ENCODE data around the gene AOX1. TPM values are rescaled to one million over a fixed set of nuclear protein-coding genes. Genes with fewer than 3 reads are reported as not detected.

The AOX1 gene
- total RNA-seq, 4 donors from 2014 or later, result 13.8 to 52.6 (median 33.8) TPM

- no peak overlapping the region for H3K4me3 ChIP-seq
- no peak overlapping the region for H3K27ac ChIP-seq
- TF ChIP-seq POLR2A (IDR thresholded peaks at IDR 0.05), result no peak
- no peak for TF ChIP-seq CTCF (IDR thresholded peaks at IDR 0.05)
- H3K27me3 ChIP-seq, result no peaks in the 10 kb centered on the region
- H3K9me3 ChIP-seq, result no peaks in the 10 kb centered on the region
- intact Hi-C loops (cut with DNase I; ENCODE audit: low total_unique reads), result no loop called here
- H3K4me1 ChIP-seq, result no peaks in the 10 kb centered on the region
- DNase-seq, result no peak
- H3K36me3 ChIP-seq, result no peaks in the 10 kb centered on the region
Observed at GRCh38 chr2:200600549-200601225, 14.9 kb downstream of the AOX1 start.

GRCh38 chr2:200602584-200602983, 16.8 kb downstream of the AOX1 start:
- H3K9me3 ChIP-seq, result no peaks in the 10 kb centered on the region
- TF ChIP-seq CTCF (IDR thresholded peaks at IDR 0.05), result no peak
- no peak for TF ChIP-seq POLR2A (IDR thresholded peaks at IDR 0.05)
- intact Hi-C loops (cut with DNase I; ENCODE audit: low total_unique reads), result no loop called here
- DNase-seq, result no peak
- H3K36me3 ChIP-seq, result no peaks in the 10 kb centered on the region
- H3K4me3 ChIP-seq, result no peak overlapping the region
- H3K27ac ChIP-seq, result no peak overlapping the region
- no peaks in the 10 kb centered on the region for H3K27me3 ChIP-seq
- H3K4me1 ChIP-seq, result no peaks in the 10 kb centered on the region

GRCh38 chr2:200603972-200604371, 18.2 kb downstream of the AOX1 start:
- Histone ChIP-seq H3K4me1 (no peaks in the 10 kb centered on the region), H3K27ac (no peak overlapping the region), H3K36me3 (no peaks in the 10 kb centered on the region), H3K27me3 (no peaks in the 10 kb centered on the region), H3K9me3 (no peaks in the 10 kb centered on the region), H3K4me3 (no peak overlapping the region)
- intact Hi-C loops (cut with DNase I; ENCODE audit: low total_unique reads), result no loop called here
- no peak for DNase-seq
- TF ChIP-seq POLR2A (IDR thresholded peaks at IDR 0.05), result no peak
- no peak for TF ChIP-seq CTCF (IDR thresholded peaks at IDR 0.05)

- intact Hi-C loops (cut with DNase I; ENCODE audit: low total_unique reads), result no loop called here
Observed at GRCh38 chr2:200604571-200605255, 18.9 kb downstream of the AOX1 start.

More at GRCh38 chr2:200604571-200605255, 18.9 kb downstream of the AOX1 start:
- Histone ChIP-seq H3K4me3 (no peak overlapping the region), H3K36me3 (no peaks in the 10 kb centered on the region), H3K4me1 (no peaks in the 10 kb centered on the region), H3K27me3 (no peaks in the 10 kb centered on the region), H3K27ac (no peak overlapping the region), H3K9me3 (no peaks in the 10 kb centered on the region)
- DNase-seq, result no peak
- TF ChIP-seq CTCF (IDR thresholded peaks at IDR 0.05), result no peak
- TF ChIP-seq POLR2A (IDR thresholded peaks at IDR 0.05), result no peak

Measured in uterus (tissue), 4 donors.